ENCODE measurements around the gene ZNF761.
"Not testable (repeated sequence)": the region's sequence is repeated elsewhere in the genome, so short reads cannot be mapped to it uniquely, and the experiment has no call there.

ZNF761 gene

DNA sequence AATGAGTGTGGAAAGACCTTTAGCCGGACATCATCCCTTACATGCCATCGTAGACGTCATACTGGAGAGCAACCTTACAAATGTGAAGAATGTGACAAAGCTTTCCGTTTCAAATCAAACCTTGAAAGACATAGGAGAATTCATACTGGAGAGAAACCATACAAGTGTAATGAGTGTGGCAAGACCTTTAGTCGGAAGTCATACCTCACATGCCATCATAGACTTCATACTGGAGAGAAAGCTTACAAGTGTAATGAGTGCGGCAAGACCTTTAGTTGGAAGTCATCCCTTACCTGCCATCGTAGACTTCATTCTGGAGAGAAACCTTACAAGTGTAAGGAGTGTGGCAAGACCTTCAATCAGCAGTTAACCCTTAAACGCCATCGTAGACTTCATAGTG is 24.0 kb downstream of the ZNF761 start:
- no peak overlapping the region for H3K4me3 ChIP-seq (ENCODE audit: low read depth, low read length)
- TF ChIP-seq, protein P1, sequence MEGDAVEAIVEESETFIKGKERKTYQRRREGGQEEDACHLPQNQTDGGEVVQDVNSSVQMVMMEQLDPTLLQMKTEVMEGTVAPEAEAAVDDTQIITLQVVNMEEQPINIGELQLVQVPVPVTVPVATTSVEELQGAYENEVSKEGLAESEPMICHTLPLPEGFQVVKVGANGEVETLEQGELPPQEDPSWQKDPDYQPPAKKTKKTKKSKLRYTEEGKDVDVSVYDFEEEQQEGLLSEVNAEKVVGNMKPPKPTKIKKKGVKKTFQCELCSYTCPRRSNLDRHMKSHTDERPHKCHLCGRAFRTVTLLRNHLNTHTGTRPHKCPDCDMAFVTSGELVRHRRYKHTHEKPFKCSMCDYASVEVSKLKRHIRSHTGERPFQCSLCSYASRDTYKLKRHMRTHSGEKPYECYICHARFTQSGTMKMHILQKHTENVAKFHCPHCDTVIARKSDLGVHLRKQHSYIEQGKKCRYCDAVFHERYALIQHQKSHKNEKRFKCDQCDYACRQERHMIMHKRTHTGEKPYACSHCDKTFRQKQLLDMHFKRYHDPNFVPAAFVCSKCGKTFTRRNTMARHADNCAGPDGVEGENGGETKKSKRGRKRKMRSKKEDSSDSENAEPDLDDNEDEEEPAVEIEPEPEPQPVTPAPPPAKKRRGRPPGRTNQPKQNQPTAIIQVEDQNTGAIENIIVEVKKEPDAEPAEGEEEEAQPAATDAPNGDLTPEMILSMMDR (IDR thresholded peaks at IDR 0.05; ENCODE audit: low read depth, low read length), result no peak

DNA sequence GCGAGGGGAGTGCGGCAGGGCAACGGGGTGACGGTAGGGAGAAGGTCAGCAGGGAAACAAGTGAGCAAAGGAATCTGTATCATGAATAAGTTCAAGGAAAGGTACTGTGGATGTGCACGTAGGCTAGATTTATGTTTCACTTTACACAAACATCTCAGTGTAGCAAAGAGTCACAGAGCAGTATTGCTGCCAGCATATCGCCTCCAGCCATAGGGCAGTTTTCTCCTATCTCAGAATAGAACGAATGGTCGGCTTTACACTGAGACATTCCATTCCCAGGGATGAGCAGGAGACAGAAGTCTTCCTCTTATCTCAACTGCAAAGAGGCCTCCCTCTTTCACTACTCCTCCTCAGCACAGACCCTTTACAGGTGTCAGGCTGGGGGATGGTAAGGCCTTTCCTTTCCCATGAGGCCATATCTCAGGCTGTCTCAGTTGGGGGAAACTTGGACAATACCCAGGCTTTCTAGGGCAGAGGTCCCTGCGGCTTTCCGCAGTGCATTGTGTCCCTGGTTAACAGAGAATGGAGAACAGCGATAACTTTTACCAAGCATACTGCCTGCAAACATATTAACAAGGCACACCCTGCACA is 28.4 kb downstream of the ZNF761 start:
- H3K4me3 ChIP-seq (ENCODE audit: low read depth, low read length), result not testable (repeated sequence)

DNA sequence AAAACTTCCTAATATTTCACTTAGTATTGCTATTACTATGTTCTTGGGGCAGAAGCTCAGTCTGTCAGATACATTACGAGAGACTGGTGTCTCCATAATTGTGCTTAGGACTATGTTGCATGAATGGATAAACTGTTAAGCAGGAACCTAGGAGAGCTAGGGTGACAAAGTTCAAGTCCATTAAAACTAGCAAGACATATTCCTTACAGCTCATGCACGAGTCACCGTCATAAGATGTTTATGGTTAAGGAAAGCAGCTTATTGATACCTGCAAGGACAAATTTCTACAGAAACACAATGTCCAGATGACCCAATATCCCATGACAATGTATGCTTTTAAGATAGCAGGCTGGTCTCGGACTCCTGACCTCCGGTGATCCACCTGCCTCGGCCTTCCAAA is 30.1 kb downstream of the ZNF761 start:
- TF ChIP-seq, protein P1 (IDR thresholded peaks at IDR 0.05; ENCODE audit: low read depth, low read length), result no peak
- H3K4me3 ChIP-seq (ENCODE audit: low read depth, low read length), result no peak overlapping the region

DNA sequence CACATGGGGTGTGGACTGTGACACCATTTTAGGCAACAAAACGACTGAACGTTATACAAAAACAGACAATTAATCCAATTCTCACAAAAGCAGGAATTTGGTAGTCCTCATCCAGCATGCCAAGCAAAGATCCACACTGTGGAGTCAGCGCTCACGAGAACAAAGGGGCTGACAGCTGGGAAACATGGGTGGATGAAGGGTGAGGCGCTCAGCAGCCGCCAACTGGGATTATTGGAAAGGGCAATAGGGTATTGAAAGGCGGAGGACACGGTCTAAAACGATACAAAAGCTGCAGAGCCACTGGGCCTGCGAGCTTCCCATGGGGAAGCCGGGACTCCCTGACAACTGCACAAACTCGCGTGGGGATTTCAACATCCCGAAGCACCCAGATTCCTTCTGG is 31.1 kb downstream of the ZNF761 start:
- no peak overlapping the region for H3K4me3 ChIP-seq (ENCODE audit: low read depth, low read length)
- TF ChIP-seq, protein P1 (IDR thresholded peaks at IDR 0.05; ENCODE audit: low read depth, low read length), result no peak

DNA sequence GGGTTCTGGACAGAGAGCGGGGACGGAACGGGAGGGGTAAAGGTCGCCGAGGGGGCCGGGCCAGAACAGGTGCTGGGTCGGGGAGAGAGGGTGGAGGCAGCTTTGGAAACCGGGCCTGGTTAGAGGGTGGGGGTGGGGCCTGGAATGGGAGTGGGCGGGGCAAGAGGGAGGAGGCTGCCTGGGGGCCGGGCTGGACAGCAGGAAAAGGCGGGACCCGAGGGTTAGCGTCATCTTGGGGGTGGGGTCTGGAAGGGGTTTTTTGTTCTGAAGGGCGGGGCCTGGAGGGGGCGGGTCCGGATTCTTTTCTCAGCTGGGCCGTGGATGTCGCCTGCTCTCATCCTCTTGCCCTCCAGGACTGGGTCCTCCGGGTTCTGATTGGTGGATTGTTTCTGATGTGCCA is 31.5 kb downstream of the ZNF761 start:
- H3K4me3 ChIP-seq (ENCODE audit: low read depth, low read length), result no peak overlapping the region
- TF ChIP-seq, protein P1 (IDR thresholded peaks at IDR 0.05; ENCODE audit: low read depth, low read length), result no peak

DNA sequence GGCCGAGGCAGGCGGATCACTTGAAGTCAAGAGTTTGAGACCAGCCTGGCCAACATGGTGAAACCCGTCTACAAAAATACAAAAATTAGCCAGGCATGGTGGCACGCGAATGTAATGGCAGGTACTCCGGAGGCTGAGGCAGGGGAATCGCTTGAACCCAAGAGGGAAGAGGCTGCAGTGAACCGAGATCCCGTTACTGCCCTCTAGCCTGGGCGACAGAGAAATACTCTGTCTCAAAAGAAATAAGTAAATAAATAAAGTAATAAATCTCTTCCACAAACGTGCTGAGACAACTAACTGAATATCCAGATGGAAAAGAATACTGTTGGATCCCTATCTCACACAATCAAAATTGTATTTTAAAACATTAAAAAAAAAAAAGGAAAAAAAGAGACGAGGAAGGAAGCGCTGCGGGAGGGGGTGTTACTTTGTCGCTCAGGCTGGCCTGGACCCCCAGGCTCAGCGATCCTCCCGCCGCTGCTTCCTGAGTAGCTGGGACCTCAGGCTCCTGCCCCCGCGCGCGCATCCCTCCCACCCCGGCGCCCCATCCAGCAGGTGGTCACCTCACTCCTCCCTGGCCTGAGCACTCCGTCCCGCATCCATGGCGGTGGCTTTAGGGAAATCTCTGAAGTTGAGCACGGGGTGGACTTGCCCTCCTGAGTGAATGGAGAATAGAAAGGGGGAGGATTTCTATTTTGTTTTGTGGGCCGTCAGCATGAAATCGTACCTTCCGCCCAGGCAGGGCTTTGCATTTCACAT is 35.1 kb downstream of the ZNF761 start:
- H3K4me3 ChIP-seq (ENCODE audit: low read depth, low read length), result peak overlapping the region; percentile 66
- TF ChIP-seq, protein P1 (IDR thresholded peaks at IDR 0.05; ENCODE audit: low read depth, low read length), result no peak

DNA sequence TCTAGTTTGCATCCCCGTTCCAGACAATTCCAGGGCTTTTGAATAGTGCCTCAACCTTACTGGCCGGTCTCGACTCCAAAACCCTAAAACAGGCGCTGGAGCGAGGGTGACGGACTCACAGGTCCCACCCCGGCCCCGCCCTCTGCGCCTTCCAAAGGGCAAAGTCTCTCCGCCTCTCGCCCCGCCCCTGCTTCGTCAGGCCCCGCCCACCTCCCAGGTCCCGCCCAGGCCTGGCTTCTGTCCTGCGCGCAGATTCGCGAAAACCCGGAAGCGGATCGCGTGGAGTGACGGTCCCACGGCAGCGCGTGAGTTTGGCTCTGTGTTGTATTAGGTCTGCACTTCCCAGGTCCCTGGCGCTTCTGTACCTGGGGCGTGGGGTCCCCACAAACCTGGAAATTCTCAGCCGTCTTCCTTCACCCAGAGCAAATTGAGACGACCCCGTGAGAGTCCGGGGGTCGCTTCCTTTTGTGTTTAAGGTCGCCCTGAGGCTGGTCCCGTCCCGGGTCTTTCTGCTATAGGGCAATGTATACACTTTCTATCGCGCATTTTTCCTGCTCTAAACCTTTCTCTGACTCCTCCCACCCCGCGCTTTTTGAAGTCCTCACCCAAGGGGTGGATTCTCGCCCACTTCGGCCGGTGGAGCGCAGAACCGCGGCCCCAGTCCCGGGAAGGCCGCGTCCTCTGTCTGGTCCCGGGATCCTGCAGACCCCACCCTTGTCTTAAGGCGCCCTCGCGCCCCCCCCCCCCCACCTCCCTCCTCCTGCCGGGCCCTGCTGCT is 35.9 kb downstream of the ZNF761 start, which contains the start of gene ZNF813:
Gene ZNF813 (plus strand): TSS at position 249 of the 778 bp plus-strand sequence. CDS start 16,090 bp downstream, outside the sequence.
- TF ChIP-seq, protein P1 (IDR thresholded peaks at IDR 0.05; ENCODE audit: low read depth, low read length), result no peak
- H3K4me3 ChIP-seq (ENCODE audit: low read depth, low read length), result peak within 1 kb of the TSS; percentile 66

DNA sequence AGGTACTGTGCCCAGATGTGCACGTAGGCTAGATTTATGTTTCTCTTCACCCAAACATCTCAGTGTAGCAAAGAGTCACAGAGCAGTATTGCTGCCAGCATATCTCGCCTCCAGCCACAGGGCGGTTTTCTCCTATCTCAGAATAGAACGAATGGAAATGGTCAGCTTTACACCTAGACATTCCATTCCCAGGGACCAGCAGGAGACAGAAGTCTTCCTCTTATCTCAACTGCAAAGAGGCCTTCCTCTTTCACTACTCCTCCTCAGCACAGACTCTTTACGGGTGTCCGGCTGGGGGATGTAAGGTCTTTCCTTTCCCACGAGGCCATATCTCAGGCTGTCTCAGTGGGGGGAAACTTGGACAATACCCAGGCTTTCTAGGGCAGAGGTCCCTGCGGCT is 36.8 kb downstream of the ZNF761 start:
- peak overlapping the region; percentile 66 for H3K4me3 ChIP-seq (ENCODE audit: low read depth, low read length)
